ENCODE measurements around the gene EFNA1. TPM values are rescaled to one million over a fixed set of nuclear protein-coding genes. Genes with fewer than 3 reads are reported as not detected.

The EFNA1 gene
- total RNA-seq, 2 experiments from 2014 or later: not detected

GRCh38 chr1:155093911-155094621 lies 33.6 kb upstream of the EFNA1 start:
- ChIA-PET POLR2A (no interaction called here), CTCF (ENCODE audit: unreplicated experiment) (no interaction called here)
- Histone ChIP-seq H3K9me2 (ENCODE audit: insufficient read depth, low read length) (no peaks in the 10 kb centered on the region), H2AFZ (ENCODE audit: low read length) (no peak overlapping the region), H3K79me2 (ENCODE audit: insufficient read depth, low read depth, low read length) (no peaks in the 10 kb centered on the region), H3K27ac (ENCODE audit: low read depth, low read length, poor library complexity, severe bottlenecking) (no peak overlapping the region), H3K9me3 (ENCODE audit: low read length) (no peaks in the 10 kb centered on the region), H3K4me2 (ENCODE audit: low read length) (no peak overlapping the region; the same call in 1 of the 2 replicates), H3K36me3 (ENCODE audit: insufficient read depth, low read length) (no peaks in the 10 kb centered on the region), H3K4me1 (ENCODE audit: insufficient read depth, low read length, poor library complexity, severe bottlenecking) (peaks cover 7% of the 10 kb centered on the region), H4K20me1 (ENCODE audit: insufficient read depth, low read length) (no peaks in the 10 kb centered on the region), H3K4me3 (ENCODE audit: low read depth, low read length, poor library complexity, severe bottlenecking) (no peak overlapping the region)
- no TSS peak for BruUV-seq (replicated peaks)
- DNase-seq (ENCODE audit: low spot score): peak; percentile 48
- peak; percentile 60 for TF ChIP-seq CTCF (conservative IDR thresholded peaks at IDR 0.05; ENCODE audit: low read length)
- TF ChIP-seq EZH2phosphoT487 (IDR thresholded peaks at IDR 0.05; ENCODE audit: borderline replicate concordance, low read depth, low read length): no peak
- intact Hi-C loops (cut with micrococcal nuclease; ENCODE audit: unreplicated experiment): no loop called here

- no peaks in the 10 kb centered on the region for H3K79me2 ChIP-seq (ENCODE audit: insufficient read depth, low read depth, low read length)
- H3K4me3 ChIP-seq (ENCODE audit: low read depth, low read length, poor library complexity, severe bottlenecking): no peak overlapping the region
- H3K27ac ChIP-seq (ENCODE audit: low read depth, low read length, poor library complexity, severe bottlenecking): no peak overlapping the region
- no peak overlapping the region for H2AFZ ChIP-seq (ENCODE audit: low read length)
- POLR2A ChIA-PET: no interaction called here
- H3K9me3 ChIP-seq (ENCODE audit: low read length): no peaks in the 10 kb centered on the region
- no peak overlapping the region for H3K4me2 ChIP-seq (ENCODE audit: low read length)
- H3K36me3 ChIP-seq (ENCODE audit: insufficient read depth, low read length): no peaks in the 10 kb centered on the region
- no peaks in the 10 kb centered on the region for H4K20me1 ChIP-seq (ENCODE audit: insufficient read depth, low read length)
- BruUV-seq (replicated peaks): no TSS peak
- TF ChIP-seq CTCF (conservative IDR thresholded peaks at IDR 0.05; ENCODE audit: low read length) (no peak), EZH2phosphoT487 (IDR thresholded peaks at IDR 0.05; ENCODE audit: borderline replicate concordance, low read depth, low read length) (no peak)
- CTCF ChIA-PET (ENCODE audit: unreplicated experiment): no interaction called here
- no peak for DNase-seq (ENCODE audit: low spot score)
- intact Hi-C loops (cut with micrococcal nuclease; ENCODE audit: unreplicated experiment): no loop called here
- H3K4me1 ChIP-seq (ENCODE audit: insufficient read depth, low read length, poor library complexity, severe bottlenecking): peaks cover 7% of the 10 kb centered on the region
- no peaks in the 10 kb centered on the region for H3K9me2 ChIP-seq (ENCODE audit: insufficient read depth, low read length)
These were observed 33.1 kb upstream of the EFNA1 start for GRCh38 chr1:155094622-155094948.

GRCh38 chr1:155099331-155099730 lies 28.3 kb upstream of the EFNA1 start:
- POLR2A ChIA-PET: interaction anchor here (0.6 kb wide), 1 partner anchor 22 kb away, joined by 3 read pairs; no protein-coding TSS in a partner anchor
- intact Hi-C loops (cut with micrococcal nuclease; ENCODE audit: unreplicated experiment): no loop called here
- CTCF ChIA-PET (ENCODE audit: unreplicated experiment): no interaction called here
- H4K20me1 ChIP-seq (ENCODE audit: insufficient read depth, low read length): no peaks in the 10 kb centered on the region
- no peaks in the 10 kb centered on the region for H3K9me2 ChIP-seq (ENCODE audit: insufficient read depth, low read length)
- H3K36me3 ChIP-seq (ENCODE audit: insufficient read depth, low read length): no peaks in the 10 kb centered on the region
- no peaks in the 10 kb centered on the region for H3K9me3 ChIP-seq (ENCODE audit: low read length)
- H3K4me2 ChIP-seq (ENCODE audit: low read length): no peak overlapping the region
- no peak overlapping the region for H3K27ac ChIP-seq (ENCODE audit: low read depth, low read length, poor library complexity, severe bottlenecking)
- DNase-seq (ENCODE audit: low spot score): no peak
- H3K4me1 ChIP-seq (ENCODE audit: insufficient read depth, low read length, poor library complexity, severe bottlenecking): peaks cover under 1% of the 10 kb centered on the region
- no peak overlapping the region for H2AFZ ChIP-seq (ENCODE audit: low read length)
- H3K79me2 ChIP-seq (ENCODE audit: insufficient read depth, low read depth, low read length): no peaks in the 10 kb centered on the region
- BruUV-seq (replicated peaks): no TSS peak
- TF ChIP-seq EZH2phosphoT487 (IDR thresholded peaks at IDR 0.05; ENCODE audit: borderline replicate concordance, low read depth, low read length) (no peak), CTCF (conservative IDR thresholded peaks at IDR 0.05; ENCODE audit: low read length) (no peak)
- no peak overlapping the region for H3K4me3 ChIP-seq (ENCODE audit: low read depth, low read length, poor library complexity, severe bottlenecking)

Data from OCI-LY7 (cell line).